ENCODE data around the gene CDH15.
"Not testable (repeated sequence)": the region's sequence is repeated elsewhere in the genome, so short reads cannot be mapped to it uniquely, and the experiment has no call there.

The CDH15 gene

DNA sequence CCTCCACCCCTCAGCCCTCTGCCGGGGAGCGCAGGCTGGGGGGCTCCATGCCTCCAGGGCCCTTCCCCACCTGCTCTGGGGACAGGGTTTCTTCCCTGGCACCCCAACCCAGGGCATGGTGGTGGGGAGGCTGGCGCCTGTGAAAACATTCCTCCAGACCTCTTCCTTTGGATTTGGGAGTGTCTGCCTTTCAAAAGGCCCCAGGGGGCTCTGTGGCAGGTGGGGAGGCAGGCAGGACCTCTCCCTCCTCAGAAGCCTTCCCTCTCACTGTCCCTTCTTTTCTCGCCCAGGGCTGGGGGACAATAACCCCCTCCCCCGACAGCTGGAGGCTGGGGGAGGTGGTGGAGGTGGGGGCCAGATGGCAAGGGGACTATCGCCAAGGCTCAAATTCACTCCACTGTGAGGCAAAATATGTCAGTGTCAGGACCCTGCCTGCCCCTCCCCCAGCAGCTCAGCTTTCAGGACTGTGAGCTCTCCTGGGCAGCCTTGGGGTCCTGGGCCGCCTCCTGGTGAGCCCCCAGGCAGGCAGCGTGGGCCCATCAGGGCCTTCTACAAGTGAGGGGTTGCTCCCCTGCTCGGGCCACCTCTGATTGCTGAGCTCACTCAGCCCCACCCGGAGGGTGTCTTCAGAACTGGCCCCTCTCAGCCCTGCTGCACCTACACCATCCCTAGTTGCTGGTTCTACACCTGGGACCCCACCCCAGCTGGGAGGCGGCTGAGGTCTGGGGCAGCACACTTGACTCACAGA is 1.8 kb downstream of the CDH15 start:
- DNase-seq: no peak

DNA sequence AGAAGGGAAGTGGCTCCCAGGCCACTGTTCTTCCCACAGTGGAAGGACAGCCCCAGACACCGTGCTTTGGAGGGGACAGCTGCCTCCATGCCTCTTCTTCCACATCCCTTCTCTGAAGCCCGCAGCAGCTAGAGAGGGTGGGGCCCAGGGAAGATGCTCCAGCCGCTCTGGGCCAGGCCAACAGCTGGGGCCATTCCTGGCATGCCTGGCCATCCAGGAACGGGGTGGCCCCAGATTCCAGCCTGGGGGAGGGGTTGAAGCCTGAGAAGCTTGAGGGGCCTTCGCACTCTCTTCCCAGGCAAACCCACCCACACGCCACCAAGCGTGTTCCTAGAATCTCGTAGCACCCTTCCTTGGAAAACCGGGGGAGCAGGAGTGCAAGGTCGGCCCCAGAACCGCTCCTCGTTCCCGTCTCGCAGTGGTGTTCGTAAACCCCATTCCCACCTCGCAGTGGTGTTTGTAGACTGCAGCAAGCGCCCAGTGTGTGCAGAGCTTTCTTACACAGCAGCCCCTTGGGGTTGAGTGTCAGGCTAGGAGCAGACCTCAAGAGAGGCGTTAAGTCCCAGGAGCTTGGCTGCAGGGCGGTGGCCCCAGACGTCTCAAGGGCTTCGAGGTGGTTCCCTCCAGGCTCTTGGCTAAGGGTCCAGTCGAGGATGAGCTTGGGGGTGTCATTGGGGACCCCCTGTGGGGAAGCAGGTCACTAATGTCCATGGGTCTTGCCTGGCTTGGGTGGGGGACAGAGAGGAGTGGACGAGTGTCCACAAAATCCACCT is 2.7 kb downstream of the CDH15 start:
- no peak for DNase-seq

- no peak for DNase-seq
Observed at GRCh38 chr16:89174877-89175276, 3.3 kb downstream of the CDH15 start.

- DNase-seq: no peak
Observed at GRCh38 chr16:89175280-89176146, 4.0 kb downstream of the CDH15 start.

- no peak for DNase-seq
Observed at GRCh38 chr16:89176147-89176690, 4.7 kb downstream of the CDH15 start.

DNA sequence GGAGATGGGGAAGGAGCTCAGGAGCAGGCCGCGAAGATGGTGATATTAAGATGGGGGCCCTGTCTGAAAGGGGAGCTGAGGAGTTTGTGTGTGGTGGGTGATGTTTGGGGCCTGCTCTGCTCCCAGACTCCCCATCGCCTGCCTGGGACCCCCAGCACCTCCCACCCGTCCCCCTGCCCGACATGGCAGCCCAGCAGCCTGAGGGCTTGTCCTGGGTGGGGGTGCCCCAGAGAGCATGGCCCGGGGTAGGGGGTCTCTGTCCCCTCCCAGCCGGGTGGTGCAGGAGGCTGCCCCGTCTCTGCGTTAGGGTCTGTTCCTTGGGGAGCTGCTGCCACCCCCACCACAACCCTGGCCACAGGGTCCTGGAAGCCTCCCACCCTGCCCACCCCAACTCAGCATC is 5.2 kb downstream of the CDH15 start:
- no peak for DNase-seq

- no peak for DNase-seq
Observed at GRCh38 chr16:89177501-89177900, 6.0 kb downstream of the CDH15 start.

DNA sequence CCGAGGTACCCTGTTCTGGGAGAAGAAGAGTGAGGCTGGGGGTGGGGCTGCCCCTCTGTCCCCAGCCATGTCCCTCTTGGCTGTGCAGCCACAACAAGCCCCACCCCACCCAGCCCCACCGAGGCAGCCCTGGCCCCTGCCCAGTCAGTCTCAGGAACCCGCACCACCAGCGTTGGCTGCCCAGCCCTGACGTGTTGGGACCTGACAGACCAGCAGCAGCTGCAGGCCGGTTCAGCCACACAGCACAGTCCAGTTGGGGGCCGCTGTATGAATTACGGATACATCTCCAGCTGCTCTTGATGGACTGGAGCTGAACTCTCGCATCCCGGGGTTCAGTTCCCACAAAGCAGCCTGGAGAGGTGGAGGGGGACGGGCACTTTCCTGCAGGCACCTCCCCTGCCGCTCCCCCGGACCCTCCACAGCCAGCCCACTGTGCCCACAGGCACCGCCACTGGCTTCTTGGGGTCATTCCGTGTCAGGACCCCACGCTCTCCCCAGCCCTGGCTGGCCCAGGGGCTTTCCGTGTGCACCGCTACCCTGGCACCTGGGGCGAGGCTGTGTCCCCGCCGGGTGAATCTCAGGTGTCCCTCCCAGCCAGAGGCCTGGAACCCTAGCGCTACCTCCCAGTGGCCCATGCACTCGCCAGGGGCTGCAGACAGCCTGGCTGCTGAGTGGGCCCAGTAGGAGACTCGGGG is 7.1 kb downstream of the CDH15 start:
- no peak for DNase-seq

- no peak for DNase-seq
Observed at GRCh38 chr16:89179148-89179484, 7.6 kb downstream of the CDH15 start.

GRCh38 chr16:89179656-89180315 is 8.2 kb downstream of the CDH15 start:
- DNase-seq: no peak

GRCh38 chr16:89183463-89183862 is 11.9 kb downstream of the CDH15 start:
- DNase-seq: no peak

DNA sequence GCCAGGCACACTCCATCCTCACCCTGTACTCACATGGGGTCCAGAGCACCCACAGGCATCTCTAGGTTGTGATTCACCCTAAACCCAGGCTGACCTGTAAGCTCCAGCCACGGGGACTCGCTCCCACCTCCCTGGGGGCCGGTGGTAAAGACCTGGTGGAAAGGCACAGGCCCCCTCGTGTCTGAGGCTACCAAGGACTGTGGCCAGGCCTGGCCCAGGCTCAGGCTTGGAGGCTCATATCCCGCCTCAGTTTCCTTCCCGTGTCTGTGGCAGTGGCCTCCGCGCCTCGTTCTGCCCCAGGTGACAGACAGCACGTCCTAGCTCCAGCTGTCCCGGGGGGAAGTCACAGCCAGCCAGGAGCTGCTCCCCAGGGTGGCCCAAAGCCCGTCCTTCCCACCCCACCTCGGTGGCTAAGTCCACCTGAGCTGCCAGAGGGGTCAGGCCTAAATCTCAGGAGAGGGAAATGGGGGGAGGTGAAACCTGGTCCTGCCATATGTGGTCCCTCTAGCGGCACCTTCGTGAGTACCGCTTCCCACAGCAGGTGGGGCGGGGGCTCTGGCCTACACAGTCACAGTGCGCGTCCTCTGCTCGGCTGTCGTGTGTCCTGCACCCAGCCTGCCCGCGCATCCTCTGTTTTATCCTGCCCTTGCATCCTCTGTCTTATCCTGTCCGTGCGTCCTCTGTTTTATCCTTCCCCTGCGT is 12.6 kb downstream of the CDH15 start:
- no peak for DNase-seq

DNA sequence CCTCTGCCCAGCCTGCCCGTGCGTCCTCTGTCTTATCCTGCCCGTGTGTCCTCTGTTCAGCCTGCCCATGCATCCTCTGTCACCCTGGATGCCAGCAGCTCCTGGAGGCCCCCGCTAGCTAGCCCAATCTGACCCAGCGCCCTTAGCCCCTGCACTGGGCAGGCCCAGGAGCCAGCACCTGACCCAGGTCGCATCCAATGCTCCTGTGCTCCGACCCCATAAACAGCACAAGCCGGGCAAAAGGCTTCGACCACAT is 13.1 kb downstream of the CDH15 start:
- DNase-seq: no peak

- DNase-seq: no peak
Observed at GRCh38 chr16:89184933-89185794, 13.6 kb downstream of the CDH15 start.

DNA sequence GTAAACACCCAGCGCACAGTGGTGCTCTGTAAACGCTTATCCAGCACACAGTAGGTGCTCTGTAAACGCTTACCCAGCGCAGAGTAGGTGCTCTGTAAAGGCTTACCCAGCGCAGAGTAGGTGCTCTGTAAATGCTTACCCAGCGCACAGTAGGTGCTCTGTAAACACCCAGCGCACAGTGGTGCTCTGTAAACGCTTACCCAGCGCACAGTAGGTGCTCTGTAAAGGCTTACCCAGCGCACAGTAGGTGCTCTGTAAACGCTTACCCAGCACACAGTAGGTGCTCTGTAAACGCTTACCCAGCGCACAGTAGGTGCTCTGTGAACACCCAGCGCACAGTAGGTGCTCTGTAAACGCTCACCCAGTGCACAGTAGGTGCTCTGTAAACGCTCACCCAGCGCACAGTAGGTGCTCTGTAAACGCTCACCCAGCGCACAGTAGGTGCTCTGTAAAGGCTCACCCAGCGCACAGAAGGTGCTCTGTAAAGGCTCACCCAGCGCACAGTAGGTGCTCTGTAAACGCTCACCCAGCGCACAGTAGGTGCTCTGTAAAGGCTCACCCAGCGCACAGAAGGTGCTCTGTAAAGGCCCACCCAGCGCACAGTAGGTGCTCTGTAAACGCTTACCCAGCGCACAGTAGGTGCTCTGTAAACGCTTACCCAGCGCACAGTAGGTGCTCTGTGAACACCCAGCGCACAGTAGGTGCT is 14.5 kb downstream of the CDH15 start:
- not testable (repeated sequence) for DNase-seq

GRCh38 chr16:89186593-89187031 is 15.1 kb downstream of the CDH15 start:
- DNase-seq: not testable (repeated sequence)

DNA sequence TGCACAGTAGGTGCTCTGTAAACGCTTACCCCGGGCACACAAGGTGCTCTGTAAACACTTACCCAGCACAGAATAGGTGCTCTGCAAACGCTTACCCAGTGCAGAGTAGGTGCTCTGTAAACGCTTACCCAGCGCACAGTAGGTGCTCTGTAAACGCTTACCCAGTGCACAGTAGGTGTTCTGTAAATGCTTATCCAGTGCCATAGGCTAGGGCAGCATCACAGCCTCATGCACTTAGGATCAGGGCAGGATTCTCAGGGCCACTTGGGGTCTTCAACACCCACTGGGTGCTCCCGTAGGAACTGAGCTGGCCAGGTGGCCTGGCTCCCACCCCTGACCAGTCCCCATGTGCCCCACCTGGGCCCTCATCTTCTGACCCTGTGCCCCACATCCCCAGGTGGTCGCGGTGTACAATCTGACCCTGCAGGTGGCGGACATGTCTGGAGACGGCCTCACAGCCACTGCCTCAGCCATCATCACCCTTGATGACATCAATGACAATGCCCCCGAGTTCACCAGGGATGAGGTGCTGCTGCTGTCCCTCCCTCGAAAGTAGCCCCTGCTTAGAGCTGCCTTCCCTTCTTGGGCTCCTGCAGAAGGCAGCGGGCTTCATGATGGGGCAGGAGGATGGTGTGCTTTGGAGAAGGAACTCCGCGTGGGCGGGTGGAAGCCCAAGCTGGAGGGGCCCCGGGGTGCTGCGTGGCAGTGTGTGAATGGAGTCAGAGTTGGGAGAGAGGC is 15.7 kb downstream of the CDH15 start:
- no peak for DNase-seq

GRCh38 chr16:89187770-89188392 is 16.3 kb downstream of the CDH15 start:
- no peak for DNase-seq

Measured in GOT3 (cell line).